GM12878 (cell line): ENCODE measurements around the gene NHSL2. TPM values are rescaled to one million over a fixed set of nuclear protein-coding genes. Genes with fewer than 3 reads are reported as not detected.
A peak's percentile ranks its signal among the peaks of the same experiment; 100 is the strongest.

Experiments
- ATAC-seq: fragments of 200-7000 bp; cut with Tn5 transposase; 3 replicates; pipeline ENCODE4 v1.9.1; 2020; ENCODE audit warnings: mild to moderate bottlenecking, moderate library complexity
- BruUV-seq: library from RNA; stranded (reverse); fragments of 400-500 nt; replicated peaks from 2 replicates; lab custom pipeline; 2021; lab: Mats Ljungman, UMichigan
- CTCF ChIA-PET: fragments of 300-600 bp; sonication (Branson Sonifier 250); formaldehyde crosslinking; extraction: SDS; loops from one replicate; lab custom pipeline; 2021; ENCODE audit warnings: inconsistent platforms; lab: Yijun Ruan, JAX
- POLR2A ChIA-PET: fragments of 350-600 bp; formaldehyde crosslinking; extraction: SDS; loops from one replicate; lab custom pipeline; 2021; ENCODE audit warnings: inconsistent platforms; lab: Charles Lee
- RAD21 ChIA-PET: fragments of 300-600 bp; sonication (Branson Sonifier 250); formaldehyde crosslinking; loops from one replicate; lab custom pipeline; 2023; ENCODE audit warnings: antibody characterized with exemption; ENCODE audit not compliant: unreplicated experiment; lab: Charles Lee
- SMC1A ChIA-PET: fragments of 300-600 bp; sonication (Branson Sonifier 250); formaldehyde crosslinking; loops from one replicate; lab custom pipeline; 2023; ENCODE audit not compliant: unreplicated experiment, uncharacterized antibody; lab: Charles Lee
- DNase-seq: peaks from one replicate; pipeline ENCODE4 v3.0.0-alpha.2; 2011; ENCODE audit warnings: low read depth, low spot score
- FAIRE-seq: peaks from 3 replicates; lab custom pipeline; 2011; peaks lifted over from hg19 to GRCh38; lab: Jason Lieb, UNC
- H2AFZ ChIP-seq: 2 replicates; pipeline ENCODE4 v1.6.0; 2011; ENCODE audit warnings: low read depth, low read length, control low read depth; ENCODE audit not compliant: control insufficient read depth
- H3K27ac ChIP-seq: 2 replicates; pipeline ENCODE4 v1.5.1; 2011; ENCODE audit warnings: control low read depth; ENCODE audit not compliant: control insufficient read depth, insufficient read depth
- H3K27me3 ChIP-seq, 2 experiments: replicated peaks in 1 of 2; 2 replicates each; pipeline versions ENCODE4 v1.6.0 to v1.6.1; 2011; ENCODE audit warnings: low read length in 1 of 2; ENCODE audit not compliant: control insufficient read depth in 2 of 2, insufficient read depth in 2 of 2
- H3K36me3 ChIP-seq, 2 experiments: 2 replicates each; pipeline ENCODE4 v1.5.1; 2011; ENCODE audit warnings: low read length in 1 of 2; ENCODE audit not compliant: control insufficient read depth in 2 of 2, insufficient read depth in 2 of 2
- H3K4me1 ChIP-seq: 2 replicates; pipeline ENCODE4 v1.6.1; 2011; ENCODE audit warnings: mild to moderate bottlenecking, low read length, moderate library complexity, mixed read lengths; ENCODE audit not compliant: control insufficient read depth, insufficient read depth
- H3K4me2 ChIP-seq: 2 replicates; pipeline ENCODE4 v1.6.0; 2011; ENCODE audit warnings: control low read depth; ENCODE audit not compliant: control insufficient read depth, insufficient read depth
- H3K4me3 ChIP-seq: fragments of 200-600 bp; sonication (generic); 2 replicates; pipeline ENCODE4 v1.5.1; 2016
- H3K79me2 ChIP-seq: 2 replicates; pipeline ENCODE4 v1.6.0; 2011; ENCODE audit warnings: low read length; ENCODE audit not compliant: control insufficient read depth, insufficient read depth
- H3K9ac ChIP-seq: 2 replicates; pipeline ENCODE4 v1.8.0; 2011; ENCODE audit warnings: low read length, control low read depth, mixed read lengths; ENCODE audit not compliant: control insufficient read depth, insufficient read depth
- H3K9me3 ChIP-seq: replicated peaks from 3 replicates; pipeline ENCODE4 v1.5.1; 2011; ENCODE audit warnings: mild to moderate bottlenecking, low read length; ENCODE audit not compliant: control insufficient read depth, insufficient read depth
- H4K20me1 ChIP-seq: 2 replicates; pipeline ENCODE4 v1.6.0; 2011; ENCODE audit not compliant: control insufficient read depth, insufficient read depth
- BHLHE40 ChIP-seq, 2 experiments: fragments of 450-650 bp in 1 of 2; IDR thresholded peaks; 2 replicates each; pipeline ENCODE4 v1.6.1; 2011 to 2017; ENCODE audit warnings: low read depth in 2 of 2, borderline replicate concordance in 1 of 2, improper control_type of control experiment in 1 of 2, low read length in 1 of 2, mild to moderate bottlenecking in 1 of 2
- BMI1 ChIP-seq: fragments of 450-650 bp; IDR thresholded peaks from 2 replicates; pipeline ENCODE4 v1.6.1; 2016; ENCODE audit warnings: mild to moderate bottlenecking, moderate library complexity, borderline replicate concordance
- MAX ChIP-seq: IDR thresholded peaks from 2 replicates; pipeline ENCODE4 v1.6.1; 2012; ENCODE audit warnings: low read depth, low read length, improper control_type of control experiment
- MXI1 ChIP-seq: fragments of 150-350 bp; IDR thresholded peaks from 2 replicates; pipeline ENCODE4 v1.6.1; 2011; ENCODE audit warnings: low read depth, mild to moderate bottlenecking, inconsistent platforms, low read length, improper control_type of control experiment
- PKNOX1 ChIP-seq: fragments of 450-650 bp; IDR thresholded peaks from 2 replicates; pipeline ENCODE4 v1.6.1; 2016; ENCODE audit warnings: mild to moderate bottlenecking
- REST ChIP-seq: IDR thresholded peaks from 2 replicates; pipeline ENCODE4 v1.6.1; 2012; ENCODE audit warnings: mild to moderate bottlenecking, low read depth, low read length
- SIX5 ChIP-seq: IDR thresholded peaks from 2 replicates; pipeline ENCODE4 v1.6.1; 2011; ENCODE audit warnings: mild to moderate bottlenecking, low read depth, low read length, moderate library complexity; ENCODE audit not compliant: severe bottlenecking
- SMAD5 ChIP-seq: IDR thresholded peaks from 2 replicates; pipeline ENCODE4 v1.6.1; 2016; ENCODE audit warnings: antibody characterized with exemption, low read depth
- SRF ChIP-seq, 2 experiments: IDR thresholded peaks; 2 replicates each; pipeline ENCODE4 v1.6.1; 2011; ENCODE audit warnings: low read depth in 2 of 2, low read length in 2 of 2, mild to moderate bottlenecking in 1 of 2, moderate library complexity in 1 of 2
- STAT3 ChIP-seq: IDR thresholded peaks from 2 replicates; pipeline ENCODE4 v1.6.1; 2011; ENCODE audit warnings: low read depth, low read length, improper control_type of control experiment
- TBL1XR1 ChIP-seq: IDR thresholded peaks from 2 replicates; pipeline ENCODE4 v1.6.1; 2012; ENCODE audit warnings: low read depth, low read length, improper control_type of control experiment
- ZBTB40 ChIP-seq: fragments of 450-650 bp; IDR thresholded peaks from 2 replicates; pipeline ENCODE4 v1.6.1; 2016; ENCODE audit warnings: mild to moderate bottlenecking, moderate library complexity, borderline replicate concordance
- ZNF622 ChIP-seq: fragments of 450-650 bp; IDR thresholded peaks from 2 replicates; pipeline ENCODE4 v1.6.1; 2017; ENCODE audit warnings: mild to moderate bottlenecking, inconsistent platforms
- WGBS: methylation state at CpG from one replicate; pipeline ENCODE4 v1.1.6; 2016; ENCODE audit warnings: low lambda C conversion rate; ENCODE audit not compliant: insufficient replicate concordance, insufficient coverage; ENCODE audit errors: missing lambda C conversion rate; 5-methylcytosine and 5-hydroxymethylcytosine counted together
- in situ Hi-C: fragments of 300-500 bp; cut with MboI; formaldehyde crosslinking; loops from 9 replicates; pipeline ENCODE4 v1.14.3; 2018; ENCODE audit warnings: mixed read lengths
- intact Hi-C: fragments of 100-400 bp; cut with micrococcal nuclease; formaldehyde crosslinking; loops from one replicate; pipeline ENCODE4 v1.14.2; 2022; ENCODE audit not compliant: unreplicated experiment
- polyA plus RNA-seq, 11 experiments: library from polyadenylated mRNA; depleted of rRNA in 4 of 11; unstranded in 6 of 11; stranded (reverse) in 5 of 11; fragments of >200 nt; fragmentation: Nextera tagmentation in 4 of 11; fragmentation: Illumina TruSeq in 1 of 11; extraction: Ambion mirVana in 4 of 11; extraction: Trizol in 1 of 11; gene quantifications; 1 replicate in 1 of 11; 2 replicates in 10 of 11; pipeline versions ENCODE4 v1.2.1 to v1.2.3, GENCODE V29; 2011 to 2016; ENCODE audit warnings: inconsistent platforms in 2 of 11, missing spikeins in 2 of 11, low read depth in 1 of 11
- total RNA-seq, 4 experiments: library from RNA; depleted of rRNA in 3 of 4; stranded (reverse); fragments of >200 nt in 3 of 4; fragmentation: Illumina TruSeq in 1 of 4; extraction: Trizol in 1 of 4; gene quantifications; 2 replicates each; pipeline versions ENCODE4 v1.2.1 to v1.2.3, GENCODE V29; 2013 to 2021

NHSL2 gene
- total and polyA plus RNA-seq, 10 of the 15 experiments (the other 5 are each of a cell fraction or from before 2014, with no cell fraction given), result 0.05 to 0.53 (median 0.07) TPM; not detected in 2

- TF ChIP-seq SRF (IDR thresholded peaks at IDR 0.05; ENCODE audit: low read depth in 2 of 2, low read length in 2 of 2), result no peak
- TF ChIP-seq, all 136 proteins: peak for 0
Measured at GRCh38 chrX:72089254-72089653, 178.6 kb downstream of the NHSL2 start (continued).

GRCh38 chrX:72094894-72095293, 184.2 kb downstream of the NHSL2 start:
- Histone ChIP-seq H3K4me1 (peaks cover 4% of the 10 kb centered on the region), H3K4me3 (no peak overlapping the region), H3K27ac (no peak overlapping the region), H3K4me2 (no peak overlapping the region), H3K9ac (no peak overlapping the region), H2AFZ (no peak overlapping the region), H4K20me1 (no peaks in the 10 kb centered on the region), H3K9me3 (no peaks in the 10 kb centered on the region), H3K27me3 (no peaks in the 10 kb centered on the region; a peak in 1 of 4 replicates), H3K79me2 (no peaks in the 10 kb centered on the region), H3K36me3 (no peaks in the 10 kb centered on the region)
- SMC1A ChIA-PET, result no interaction called here
- intact Hi-C loops, result no loop called here
- FAIRE-seq (no peak), DNase-seq (no peak), ATAC-seq (peak; percentile 92)
- no TSS peak for BruUV-seq
- POLR2A ChIA-PET, result interaction anchor here (0.6 kb wide), 1 partner anchor 21 kb away, joined by 4 read pairs; no protein-coding TSS in a partner anchor
- in situ Hi-C loops, result no loop called here
- CTCF ChIA-PET, result no interaction called here
- RAD21 ChIA-PET, result no interaction called here
- 0% methylated on average over 4 of the region's 4 CpGs for WGBS
- TF ChIP-seq REST (no peak), PKNOX1 (peak; percentile 30; the same call in 1 of the 2 replicates), STAT3 (no peak), BMI1 (peak; percentile 90), MAX (no peak), MXI1 (peak; percentile 92), SMAD5 (no peak), SIX5 (peak; percentile 16), SRF (IDR thresholded peaks at IDR 0.05; ENCODE audit: low read depth in 2 of 2, low read length in 2 of 2) (0 out of 4 replicates have a peak, but pooled peaks of 1 of the 2 experiments have one; percentile 34), ZBTB40 (peak; percentile 63), TBL1XR1 (no peak), ZNF622 (no peak), BHLHE40 (IDR thresholded peaks at IDR 0.05; ENCODE audit: borderline replicate concordance in 1 of 2, low read depth in 2 of 2, low read length in 1 of 2) (no peak)
